Measurements from ENCODE around the gene EXTL2.
A peak's percentile ranks its signal among the peaks of the same experiment; 100 is the strongest.

The EXTL2 gene

GRCh38 chr1:100895540-100896480, 1.2 kb upstream of the EXTL2 start, which contains the start of gene SLC30A7:
Gene SLC30A7, plus strand, starts transcription at chr1:100896090. Its CDS starts 173 bp downstream, at chr1:100896263.
- TF ChIP-seq CTCF (IDR thresholded peaks at IDR 0.05) = no peak

- no peak for TF ChIP-seq CTCF (IDR thresholded peaks at IDR 0.05)
These were observed 924 bp downstream of the EXTL2 start for GRCh38 chr1:100893718-100894117.

- TF ChIP-seq CTCF (IDR thresholded peaks at IDR 0.05) = no peak
These were observed 2.1 kb downstream of the EXTL2 start for GRCh38 chr1:100892554-100892953.

GRCh38 chr1:100891380-100891779, 3.3 kb downstream of the EXTL2 start:
- no peak for TF ChIP-seq CTCF (IDR thresholded peaks at IDR 0.05)

- TF ChIP-seq CTCF (IDR thresholded peaks at IDR 0.05) = peak; percentile 34; the same call in 1 of the 2 replicates
These were observed 10.7 kb downstream of the EXTL2 start for GRCh38 chr1:100883963-100884362.

GRCh38 chr1:100882698-100883097, 11.9 kb downstream of the EXTL2 start:
- TF ChIP-seq CTCF (IDR thresholded peaks at IDR 0.05) = no peak

GRCh38 chr1:100881687-100882086, 13.0 kb downstream of the EXTL2 start:
- TF ChIP-seq CTCF (IDR thresholded peaks at IDR 0.05) = no peak
